Stimulated activated CD4-positive, alpha-beta T cell treated with anti-CD3 and anti-CD28 coated beads, Interleukin-15, amount 100 ng/mL, for 48 hours (primary cell): ENCODE measurements around the gene FXYD1.
A peak's percentile ranks its signal among the peaks of the same experiment; 100 is the strongest.

ENCODE experiments used
- DNase-seq, 2 donors: peaks; one replicate each; pipeline ENCODE4 v3.0.0-alpha.2; 2020; ENCODE audit warnings: low read depth in 2 of 2

The FXYD1 gene

DNA sequence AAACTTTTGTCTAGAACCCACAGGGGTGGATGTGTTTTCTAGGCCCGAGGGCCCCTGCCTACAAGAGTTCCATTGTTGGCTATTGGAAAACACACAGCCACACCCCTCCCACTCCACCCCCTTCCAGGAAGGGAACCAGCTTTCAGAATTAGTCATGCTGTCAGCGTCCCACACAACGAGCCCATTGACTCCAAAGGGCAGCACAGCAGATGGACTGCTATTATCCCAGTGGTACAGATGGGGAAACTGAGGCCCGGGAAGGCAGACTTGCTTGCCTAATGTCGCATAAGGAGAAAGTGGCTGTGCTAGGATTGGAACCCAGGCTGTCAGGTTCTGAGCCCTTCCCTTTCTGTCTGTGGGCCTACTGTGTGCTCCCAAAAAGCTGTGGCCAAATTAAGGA is 31.1 kb upstream of the FXYD1 start:
- no peak for DNase-seq

DNA sequence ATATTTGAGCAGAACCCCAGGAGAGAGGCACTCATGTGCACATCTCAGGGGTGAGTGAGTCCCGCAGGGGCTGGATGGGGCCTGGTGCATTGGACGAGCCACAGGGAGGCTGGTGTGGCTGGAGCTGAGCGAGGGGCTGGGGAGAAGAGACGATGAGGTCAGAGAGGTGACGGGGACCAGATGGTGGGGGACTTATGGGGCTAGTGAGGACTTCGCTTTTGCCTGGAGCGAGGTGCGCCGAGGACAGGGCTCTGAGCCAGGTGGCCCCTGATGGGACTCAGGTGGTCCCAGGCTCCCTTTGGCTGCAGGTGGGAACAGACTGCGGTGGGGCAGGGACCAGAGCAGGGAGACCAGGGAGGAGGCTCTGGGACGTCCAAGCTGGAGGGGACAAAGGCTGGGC is 29.9 kb upstream of the FXYD1 start:
- DNase-seq = no peak

DNA sequence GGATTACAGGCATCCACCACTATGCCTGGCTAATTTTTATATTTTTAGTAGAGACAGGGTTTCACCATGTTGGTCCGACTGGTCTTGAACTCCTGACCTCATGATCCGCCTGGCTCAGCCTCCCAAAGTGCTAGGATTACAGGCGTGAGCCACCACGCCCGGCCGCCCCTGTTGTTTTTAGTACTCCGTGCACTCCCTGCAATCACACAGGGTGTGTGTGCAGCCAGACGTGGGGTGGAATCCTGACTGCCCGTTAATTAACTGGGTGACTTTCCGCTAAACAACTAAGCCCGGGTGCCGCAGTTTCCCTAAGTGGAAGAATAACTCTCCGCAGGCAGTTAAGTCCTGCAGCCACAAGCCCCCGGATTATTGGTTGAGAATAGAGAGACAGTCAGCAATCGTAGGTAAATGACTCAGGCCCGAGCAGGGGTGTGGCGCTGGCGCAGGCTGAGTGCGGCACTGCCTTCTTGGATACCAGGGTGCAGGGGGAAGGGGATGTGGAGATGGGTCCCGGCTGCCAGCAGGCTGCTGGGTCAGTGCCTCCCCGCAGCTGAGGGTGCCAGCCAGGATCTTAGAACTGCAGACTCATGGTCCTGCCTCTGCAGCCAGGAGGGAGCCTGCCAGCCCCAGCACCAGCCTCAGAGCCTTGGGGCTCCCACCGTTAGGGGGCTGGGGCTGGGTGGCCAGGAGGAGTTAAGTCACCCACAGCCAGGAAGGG is 29.1 kb upstream of the FXYD1 start:
- DNase-seq = no peak

DNA sequence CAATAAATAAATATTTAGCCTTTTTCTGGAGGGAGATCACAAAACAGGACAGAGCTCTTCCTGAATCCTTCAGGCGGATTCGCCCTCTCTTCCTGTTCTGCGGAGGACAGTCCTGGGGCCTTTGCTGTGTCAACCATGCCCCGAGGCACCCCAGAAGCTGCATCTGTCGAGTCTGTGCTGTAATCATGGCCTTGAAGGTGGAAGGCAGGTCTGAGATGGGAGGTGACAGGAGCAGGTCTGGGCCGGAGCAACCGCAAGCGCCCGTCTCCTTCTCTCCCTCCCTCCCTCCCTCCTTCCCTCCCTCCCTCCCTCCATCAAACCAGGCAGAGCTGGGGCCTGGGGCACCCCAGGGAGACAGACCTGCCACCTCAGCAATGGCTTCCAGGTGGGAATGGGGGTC is 27.6 kb upstream of the FXYD1 start:
- DNase-seq = no peak

DNA sequence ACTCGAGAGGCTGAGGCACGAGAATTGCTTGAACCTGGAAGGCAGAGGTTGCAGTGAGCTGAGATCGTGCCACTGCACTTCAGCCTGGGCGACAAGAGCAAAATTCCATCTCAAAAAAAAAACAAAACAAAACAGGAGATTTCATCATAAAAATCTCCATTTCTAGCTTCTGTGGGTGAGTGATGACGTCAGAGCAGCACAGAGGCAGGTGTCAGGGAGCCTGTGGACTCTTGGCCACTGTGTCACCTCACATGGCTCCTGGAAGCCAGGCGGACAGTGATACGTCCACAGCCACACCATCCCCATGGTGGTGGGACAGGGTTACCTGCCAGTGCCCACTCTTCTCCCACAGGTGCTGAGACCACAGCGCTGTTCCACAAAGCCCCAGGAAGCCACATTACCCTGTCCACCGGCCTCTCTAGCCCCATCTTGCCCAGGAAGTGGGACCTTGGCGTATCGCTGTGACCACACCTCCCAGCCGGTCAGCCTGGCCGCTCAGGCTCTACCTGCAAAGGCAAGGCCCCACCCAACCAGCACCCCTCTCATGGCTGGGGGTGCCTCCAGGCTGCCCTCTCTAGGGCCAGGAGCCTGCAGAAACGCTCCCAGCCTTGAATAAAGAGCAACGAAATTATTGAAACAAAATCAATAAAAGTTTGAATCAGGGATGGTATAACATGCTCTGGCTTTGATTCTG is 25.5 kb upstream of the FXYD1 start:
- no peak for DNase-seq

DNA sequence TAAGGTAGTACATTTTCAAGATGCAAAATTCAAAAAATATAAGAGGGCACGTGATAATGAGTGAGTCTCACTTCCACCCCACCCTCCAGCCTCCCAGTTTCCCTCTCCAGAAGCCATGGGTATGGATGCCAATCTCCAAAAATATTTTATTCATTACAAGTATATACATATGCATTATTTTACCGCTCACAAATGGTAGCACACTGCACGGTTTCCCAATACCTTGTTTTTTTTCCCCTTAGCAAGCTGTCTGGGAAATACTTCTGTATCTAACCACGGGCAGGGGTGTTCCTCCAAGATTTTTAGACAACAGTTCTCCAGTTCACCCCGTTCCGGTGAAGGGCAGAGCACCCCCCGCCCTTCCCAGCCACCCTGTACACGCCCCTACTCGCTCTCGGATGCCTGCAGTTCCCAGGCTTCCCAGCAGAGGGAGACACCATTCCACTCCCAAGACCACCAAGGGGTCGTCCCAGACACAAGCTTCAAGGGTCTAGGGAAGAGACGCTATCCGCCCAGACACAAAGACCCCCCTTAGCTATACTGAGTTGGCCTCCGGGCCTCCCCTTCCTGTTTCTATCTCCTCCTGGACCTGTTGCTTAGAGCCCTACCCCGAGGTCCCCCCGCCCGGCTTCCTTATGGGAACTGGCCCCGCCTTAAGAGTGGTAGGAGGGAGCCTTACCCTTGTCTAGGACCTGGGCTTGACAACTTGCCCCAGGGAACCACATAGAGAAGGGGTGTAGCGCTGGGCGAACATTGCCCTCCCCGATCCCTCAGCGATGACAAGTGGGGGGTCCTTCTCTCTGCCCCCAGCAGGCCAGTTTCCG is 24.1 kb upstream of the FXYD1 start:
- peak; percentile 41 to 55 for DNase-seq

DNA sequence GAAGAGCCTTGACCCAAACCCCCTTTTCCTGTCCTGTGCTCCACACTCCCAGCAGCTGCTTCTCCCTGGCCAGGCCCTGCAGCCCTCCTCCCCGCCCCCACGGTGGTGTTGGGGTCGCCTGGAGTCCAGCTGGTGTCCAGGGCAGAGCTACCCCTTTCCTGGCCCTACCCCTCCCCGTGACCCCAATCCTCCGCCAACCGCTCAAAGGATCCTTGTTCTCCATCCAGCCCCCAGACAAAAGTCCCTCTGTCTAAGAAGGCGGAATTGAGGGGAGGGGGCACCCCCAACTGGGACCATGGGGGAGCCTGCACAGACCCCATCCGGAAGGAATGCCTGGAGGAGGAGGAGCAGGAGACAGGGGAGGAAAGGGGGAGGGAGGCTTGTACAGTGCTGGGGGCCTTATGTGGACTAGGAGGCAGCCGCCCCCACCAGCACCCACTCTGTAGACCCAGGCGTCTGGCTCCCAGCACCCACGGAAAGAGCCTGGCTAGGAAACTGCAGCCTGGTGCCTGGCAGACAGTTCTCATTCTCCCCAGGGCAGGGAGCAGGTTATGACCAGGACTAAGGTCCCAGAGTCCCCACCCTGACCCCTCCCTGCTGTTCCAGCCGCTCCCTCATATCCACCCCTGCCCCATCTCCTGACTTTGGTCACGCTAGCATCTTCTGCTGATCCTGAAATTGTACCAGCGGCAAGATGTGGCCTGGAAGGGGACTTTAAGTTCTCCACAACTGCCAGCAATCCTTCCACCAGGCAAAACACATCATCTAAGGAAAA is 23.3 kb upstream of the FXYD1 start, which contains the start of gene FXYD3:
Gene FXYD3, plus strand, starts transcription at position 647 of the 775 bp plus-strand sequence. CDS start 3,554 bp downstream, outside the sequence.
- DNase-seq = no peak

DNA sequence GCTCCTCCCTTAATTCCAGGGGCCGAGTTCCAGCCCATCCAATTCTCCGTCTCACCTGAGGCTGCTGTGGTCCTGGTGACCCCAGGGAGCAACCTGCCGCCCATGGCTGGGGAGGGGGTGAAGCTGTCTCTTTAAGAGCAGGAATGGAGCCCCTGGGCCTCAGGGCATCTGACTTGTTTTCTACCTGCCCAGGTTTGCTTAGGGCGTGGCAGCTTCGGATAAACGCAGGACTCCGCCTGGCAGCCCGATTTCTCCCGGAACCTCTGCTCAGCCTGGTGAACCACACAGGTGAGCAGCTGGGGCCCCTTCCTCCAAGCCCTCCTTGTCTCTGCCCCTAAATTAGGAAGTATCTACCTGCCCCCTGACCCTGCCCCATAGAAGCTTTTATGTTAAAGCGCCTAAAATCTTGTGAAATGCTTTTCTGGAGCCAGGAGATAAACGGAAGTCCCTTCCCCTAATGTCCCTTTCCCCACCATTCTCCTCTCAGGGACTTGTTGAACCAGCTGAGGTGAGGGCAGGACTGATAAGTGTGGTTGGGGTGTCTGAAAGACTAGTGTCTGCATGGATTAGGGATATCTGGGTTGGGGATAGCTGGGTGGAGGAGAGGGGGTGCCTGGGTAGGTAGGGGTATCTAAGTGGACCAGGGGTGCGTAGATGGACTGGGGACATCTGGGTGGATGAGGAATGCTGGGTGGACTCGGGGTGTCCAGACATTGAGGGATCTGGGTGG is 22.4 kb upstream of the FXYD1 start:
- no peak for DNase-seq

DNA sequence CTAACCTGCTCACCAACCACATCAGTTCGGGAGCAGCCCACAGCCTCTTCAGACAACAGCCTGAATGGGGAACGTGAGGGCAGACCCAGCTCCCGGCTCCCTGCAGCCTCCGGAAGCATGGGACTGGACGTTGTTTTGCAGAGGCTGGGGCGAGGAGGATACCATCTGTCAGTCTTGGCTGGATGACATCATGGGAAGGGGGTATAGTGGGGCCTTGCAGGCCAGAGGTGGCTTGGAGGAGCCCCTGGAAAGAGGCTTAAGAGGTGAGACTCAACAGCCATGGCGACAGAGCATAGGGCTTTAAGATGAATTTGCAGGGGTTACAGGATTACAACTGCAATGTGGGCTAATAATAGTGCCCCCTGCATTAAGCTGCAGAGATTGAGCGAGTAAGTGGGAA is 21.5 kb upstream of the FXYD1 start:
- DNase-seq = no peak

DNA sequence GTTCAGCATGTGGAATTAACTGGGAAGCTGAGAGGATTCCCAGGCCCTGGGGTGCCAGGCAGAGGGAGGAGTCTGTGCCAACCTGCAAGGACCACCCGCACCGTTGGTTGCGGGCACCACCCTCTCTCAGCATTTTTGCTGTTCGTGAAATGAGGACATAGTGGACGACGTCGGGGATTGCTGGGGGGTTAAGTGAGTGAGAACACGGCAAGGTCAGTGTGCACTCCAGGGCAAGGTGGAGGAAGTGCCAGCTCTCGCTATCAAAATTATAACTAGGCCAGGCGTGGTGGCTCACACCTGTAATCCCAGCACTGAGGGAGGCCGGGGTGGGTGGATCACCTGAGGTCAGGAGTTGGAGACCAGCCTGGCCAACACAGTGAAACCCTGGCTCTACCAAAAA is 20.8 kb upstream of the FXYD1 start:
- no peak for DNase-seq

DNA sequence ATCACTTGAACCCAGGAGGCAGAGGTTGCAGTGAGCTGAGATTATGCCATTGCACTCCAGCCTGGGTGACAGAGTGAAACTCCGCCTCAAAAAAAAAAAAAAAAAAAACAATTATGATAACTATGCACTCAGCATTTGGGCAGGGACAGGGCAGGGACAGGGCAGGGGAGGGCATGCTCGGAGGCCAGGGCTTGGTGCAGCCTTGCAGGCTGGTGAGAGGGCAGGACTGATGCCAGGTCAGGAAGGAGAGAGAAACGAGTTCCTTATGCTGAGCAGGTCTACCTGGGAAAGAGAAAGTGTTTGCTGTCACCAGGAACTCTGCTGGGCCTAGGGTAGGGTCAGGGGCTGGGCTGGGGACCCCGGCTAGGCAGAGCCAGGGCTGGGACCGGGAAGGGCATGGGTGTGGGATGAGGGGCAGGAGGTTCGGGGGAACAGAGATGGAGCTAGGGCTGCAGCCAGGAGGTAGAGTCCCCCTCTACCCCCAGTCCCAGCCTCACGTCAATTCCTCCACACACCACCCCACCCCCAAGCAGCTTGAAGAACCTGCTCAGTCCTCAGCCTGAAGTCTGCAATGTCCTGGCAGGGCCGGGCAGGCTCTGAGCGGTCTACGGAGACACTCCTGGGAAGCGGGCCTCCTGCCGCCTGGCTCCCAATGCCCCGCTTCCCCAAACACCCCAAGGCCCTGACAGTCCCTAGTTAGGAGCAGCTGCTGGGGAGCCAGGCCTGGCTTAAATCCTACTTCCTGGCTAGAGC is 20.2 kb upstream of the FXYD1 start:
- DNase-seq = no peak

DNA sequence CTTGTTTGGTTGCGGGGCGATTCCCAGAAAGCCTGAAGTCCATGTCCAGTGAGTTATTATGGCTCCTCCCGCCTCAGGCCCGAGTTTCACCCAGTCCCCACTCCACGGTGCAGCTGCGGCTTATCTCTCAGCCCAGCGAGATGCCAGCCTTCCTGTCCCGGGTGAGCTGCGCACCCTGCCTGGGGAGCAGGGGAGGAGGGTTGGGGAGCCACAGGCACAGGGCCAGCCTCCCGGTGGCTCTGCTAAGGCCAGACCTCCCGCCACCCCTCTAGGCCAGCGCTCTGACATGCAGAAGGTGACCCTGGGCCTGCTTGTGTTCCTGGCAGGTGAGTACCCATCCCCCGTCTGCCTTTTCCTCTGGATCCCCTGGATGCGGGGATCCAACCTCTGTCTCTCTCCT is 19.5 kb upstream of the FXYD1 start:
- no peak for DNase-seq

DNA sequence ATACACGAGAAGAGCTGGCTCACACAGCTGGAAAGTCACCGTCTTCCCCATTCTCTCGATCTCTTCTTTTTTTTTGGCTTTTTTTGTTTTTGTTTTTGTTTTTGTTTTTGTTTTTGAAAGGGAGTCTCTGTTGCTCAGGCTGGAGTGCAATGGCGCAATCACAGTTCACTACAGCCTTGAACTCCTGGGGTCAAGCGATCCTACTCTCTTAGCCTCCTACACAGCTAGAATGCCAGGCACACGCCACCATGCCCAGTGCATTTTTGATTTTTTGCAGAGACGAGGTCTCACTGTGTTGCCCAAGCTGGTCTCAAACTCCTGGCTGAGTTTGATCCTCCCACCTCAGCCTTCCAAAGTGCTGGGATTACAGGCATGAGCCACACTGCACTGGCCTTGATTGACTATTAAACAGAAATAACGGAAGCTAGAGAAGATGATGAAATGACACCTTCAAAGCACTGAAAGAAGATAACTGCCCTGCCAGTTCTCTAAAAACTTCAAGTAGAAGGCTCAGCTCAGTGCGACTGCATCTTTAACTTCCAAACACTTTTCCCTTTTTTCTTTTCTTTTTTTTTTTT is 19.0 kb upstream of the FXYD1 start:
- no peak for DNase-seq

DNA sequence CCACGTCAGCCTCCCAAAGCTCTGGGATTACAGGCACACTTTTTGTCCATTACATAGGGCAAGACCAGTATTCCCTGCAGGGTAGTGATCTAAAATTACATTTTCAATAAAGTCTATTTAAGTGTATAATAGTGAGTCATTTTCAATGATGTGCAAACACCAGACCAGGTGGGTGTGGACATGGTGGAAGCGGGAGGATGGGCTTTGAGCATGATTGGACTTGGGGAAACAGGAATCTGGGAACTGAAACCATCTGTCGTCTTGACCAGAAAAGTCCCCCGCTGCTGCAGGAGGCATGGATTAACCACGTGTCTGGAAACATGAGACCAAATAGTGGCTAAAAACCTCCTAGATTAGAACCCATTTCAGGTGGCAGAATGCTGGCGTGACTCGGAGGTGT is 18.1 kb upstream of the FXYD1 start:
- no peak for DNase-seq

DNA sequence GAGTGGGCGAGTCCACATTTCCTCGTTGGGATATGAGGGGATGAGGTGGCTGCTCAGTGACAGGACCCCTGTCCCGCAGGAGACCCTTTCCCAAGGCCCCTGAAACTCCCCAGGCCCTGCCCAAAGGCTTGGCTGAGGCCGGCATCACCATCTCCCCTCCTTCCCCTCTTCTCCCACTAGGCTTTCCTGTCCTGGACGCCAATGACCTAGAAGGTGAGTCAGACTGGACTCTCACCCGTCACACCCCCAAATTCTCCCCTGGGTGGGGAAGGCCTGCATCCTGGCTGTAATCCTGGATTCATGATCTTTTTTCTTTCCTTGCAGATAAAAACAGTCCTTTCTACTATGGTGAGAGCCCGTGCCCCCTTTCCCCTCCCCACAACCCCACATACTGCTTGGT is 17.7 kb upstream of the FXYD1 start:
- DNase-seq = no peak

DNA sequence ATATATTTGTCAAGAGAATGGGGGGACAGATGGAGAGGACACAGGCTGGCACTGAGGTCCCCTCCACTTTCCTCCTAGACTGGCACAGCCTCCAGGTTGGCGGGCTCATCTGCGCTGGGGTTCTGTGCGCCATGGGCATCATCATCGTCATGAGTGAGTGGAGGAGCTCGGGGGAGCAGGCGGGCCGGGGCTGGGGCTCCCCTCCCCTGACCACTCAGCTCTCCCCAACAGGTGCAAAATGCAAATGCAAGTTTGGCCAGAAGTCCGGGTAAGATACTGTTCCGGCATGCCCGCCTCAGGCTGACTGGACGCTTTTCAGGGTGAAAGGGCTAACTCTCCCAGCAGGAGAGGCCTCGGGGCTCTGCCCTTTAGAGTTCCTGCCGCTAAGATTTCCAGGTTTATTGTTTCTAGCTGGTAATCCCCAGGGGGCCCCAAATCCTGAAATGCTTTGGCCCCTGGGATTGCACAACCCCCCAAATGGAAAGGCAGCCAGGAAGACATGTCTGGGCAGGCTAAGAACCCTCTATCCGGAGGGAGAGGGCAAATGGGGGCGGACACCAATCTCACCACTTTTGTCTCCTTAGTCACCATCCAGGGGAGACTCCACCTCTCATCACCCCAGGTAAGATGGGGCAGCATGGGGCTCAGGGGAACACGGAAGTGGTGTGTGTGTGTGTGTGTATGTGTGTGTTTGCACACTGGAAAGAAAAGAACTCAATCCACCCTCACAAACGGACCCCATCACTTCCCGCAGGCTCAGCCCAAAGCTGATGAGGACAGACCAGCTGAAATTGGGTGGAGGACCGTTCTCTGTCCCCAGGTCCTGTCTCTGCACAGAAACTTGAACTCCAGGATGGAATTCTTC is 15.7 kb upstream of the FXYD1 start:
- DNase-seq = no peak

DNA sequence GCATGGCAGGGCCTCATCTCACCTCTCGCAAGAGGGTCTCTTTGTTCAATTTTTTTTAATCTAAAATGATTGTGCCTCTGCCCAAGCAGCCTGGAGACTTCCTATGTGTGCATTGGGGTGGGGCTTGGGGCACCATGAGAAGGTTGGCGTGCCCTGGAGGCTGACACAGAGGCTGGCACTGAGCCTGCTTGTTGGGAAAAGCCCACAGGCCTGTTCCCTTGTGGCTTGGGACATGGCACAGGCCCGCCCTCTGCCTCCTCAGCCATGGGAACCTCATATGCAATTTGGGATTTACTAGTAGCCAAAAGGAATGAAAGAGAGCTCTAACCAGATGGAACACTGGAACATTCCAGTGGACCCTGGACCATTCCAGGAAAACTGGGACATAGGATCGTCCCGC is 15.1 kb upstream of the FXYD1 start:
- no peak for DNase-seq

DNA sequence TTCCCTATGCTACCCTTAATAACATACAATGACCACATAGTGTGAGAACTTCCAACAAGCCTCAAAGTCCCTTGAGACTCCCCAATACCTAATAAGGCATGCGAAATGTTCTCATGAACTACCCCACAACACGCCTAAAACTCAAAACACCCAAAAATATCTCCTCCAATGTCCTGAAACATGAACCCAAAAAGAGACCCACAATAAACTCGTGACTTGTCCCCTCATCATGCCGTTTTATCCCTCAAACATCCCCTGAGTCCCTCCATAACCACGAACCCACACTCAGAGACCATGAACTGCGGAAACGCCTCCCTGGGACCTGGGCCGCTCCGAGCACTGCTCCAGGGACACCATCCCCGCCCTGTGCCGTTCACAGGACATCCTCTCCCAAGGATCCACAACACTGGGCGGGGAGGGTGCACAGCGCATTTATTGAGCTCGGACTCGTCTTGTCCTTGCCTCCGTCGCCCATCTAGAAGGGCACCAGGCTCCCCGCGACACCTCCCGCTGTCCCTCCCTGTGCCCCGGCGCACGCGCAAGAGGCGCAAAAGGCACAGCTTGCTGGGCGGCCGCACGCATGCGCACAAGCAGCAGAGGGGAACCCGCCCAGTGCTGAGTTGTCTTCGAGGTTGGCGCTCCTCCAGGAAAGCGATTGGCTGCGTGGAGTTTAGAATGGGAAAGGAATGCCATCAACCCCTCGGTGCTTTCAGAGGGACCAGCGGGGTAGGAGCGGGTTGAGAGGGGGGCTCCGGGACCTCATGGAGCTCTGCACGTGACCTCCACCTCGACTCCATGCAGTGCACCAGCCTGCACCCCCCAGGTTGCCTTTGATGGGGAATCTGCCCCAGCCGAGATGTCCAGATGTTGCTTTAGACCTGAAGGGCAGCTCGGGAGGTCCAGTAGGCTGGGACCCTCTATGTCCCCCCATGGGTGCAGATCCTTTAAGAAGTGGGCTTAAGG is 14.2 kb upstream of the FXYD1 start:
- DNase-seq = peak; percentile 80 to 84
